CD4-positive, alpha-beta T cell (primary cell): ENCODE results near the gene ASH1L. TPM values are rescaled to one million over a fixed set of nuclear protein-coding genes. Genes with fewer than 3 reads are reported as not detected.
"Not testable (repeated sequence)": the region's sequence is repeated elsewhere in the genome, so short reads cannot be mapped to it uniquely, and the experiment has no call there.

Experiments used
- ATAC-seq: fragments of 200-7000 bp; cut with Tn5 transposase; one replicate; pipeline ENCODE4 v1.10.0; 2022; ENCODE audit warnings: mild to moderate bottlenecking; ENCODE audit not compliant: poor library complexity
- CTCF ChIA-PET: fragments of 350-600 bp; sonication (Branson Sonifier 250); formaldehyde crosslinking; loops from one replicate; lab custom pipeline; 2021; ENCODE audit warnings: antibody characterized with exemption, inconsistent platforms; lab: Charles Lee
- POLR2A ChIA-PET: fragments of 350-600 bp; sonication (Branson Sonifier 250); formaldehyde crosslinking; loops from one replicate; lab custom pipeline; 2021; ENCODE audit warnings: antibody characterized with exemption, inconsistent platforms; lab: Charles Lee
- DNase-seq, 14 experiments: peaks; one replicate each; pipeline ENCODE4 v3.0.0-alpha.2; 2013 to 2020; ENCODE audit warnings: mixed read lengths in 2 of 14
- H3K27ac ChIP-seq, 2 donors: one replicate each; pipeline versions ENCODE4 v1.5.1 to v1.7.0; 2013; ENCODE audit warnings: low read length in 2 of 2, low read depth in 1 of 2, mild to moderate bottlenecking in 1 of 2
- H3K27me3 ChIP-seq, 2 experiments: 1 replicate in 1 of 2; 2 replicates in 1 of 2; pipeline versions ENCODE4 v1.6.1 to v1.7.0; 2013; ENCODE audit warnings: low read length in 2 of 2, control low read depth in 1 of 2, mild to moderate bottlenecking in 1 of 2, moderate library complexity in 1 of 2; ENCODE audit not compliant: insufficient read depth in 2 of 2, control insufficient read depth in 1 of 2
- H3K36me3 ChIP-seq: one replicate; pipeline ENCODE4 v1.6.1; 2013; ENCODE audit warnings: low read length, control low read depth; ENCODE audit not compliant: insufficient read depth
- H3K4me1 ChIP-seq: one replicate; pipeline ENCODE4 v1.6.1; 2013; ENCODE audit warnings: low read length, control low read depth; ENCODE audit not compliant: insufficient read depth
- H3K4me3 ChIP-seq: one replicate; pipeline ENCODE4 v1.5.1; 2013; ENCODE audit warnings: mild to moderate bottlenecking, low read length, moderate library complexity
- H3K9me3 ChIP-seq, 2 experiments: 1 replicate in 1 of 2; 2 replicates in 1 of 2; pipeline versions ENCODE4 v1.6.1 to v1.7.0; 2013; ENCODE audit warnings: low read length in 2 of 2, mild to moderate bottlenecking in 2 of 2, control low read depth in 1 of 2, moderate library complexity in 1 of 2; ENCODE audit not compliant: control insufficient read depth in 1 of 2, insufficient read depth in 1 of 2
- H3K27ac Mint-ChIP-seq: one replicate; pipeline ENCODE4 v1.8.0; 2020; ENCODE audit warnings: mixed read lengths
- H3K27me3 Mint-ChIP-seq: one replicate; pipeline ENCODE4 v1.8.0; 2021; ENCODE audit warnings: mixed read lengths
- H3K36me3 Mint-ChIP-seq: one replicate; pipeline ENCODE4 v1.8.0; 2021; ENCODE audit warnings: low read depth, mixed read lengths
- H3K4me1 Mint-ChIP-seq: one replicate; pipeline ENCODE4 v1.8.0; 2021; ENCODE audit warnings: low read depth, mixed read lengths
- H3K4me3 Mint-ChIP-seq: one replicate; pipeline ENCODE4 v1.8.0; 2020; ENCODE audit warnings: mild to moderate bottlenecking, mixed read lengths
- H3K9me3 Mint-ChIP-seq: one replicate; pipeline ENCODE4 v1.8.0; 2020; ENCODE audit warnings: mixed read lengths
- CTCF ChIP-seq: fragments of 200-600 bp; IDR thresholded peaks from one replicate; pipeline ENCODE4 v1.8.0; 2022; ENCODE audit warnings: antibody characterized with exemption, mild to moderate bottlenecking
- intact Hi-C, 2 experiments: fragments of 100-400 bp; cut with DNase I in 1 of 2; cut with micrococcal nuclease in 1 of 2; formaldehyde crosslinking; loops; one replicate each; pipeline versions ENCODE4 v1.15.1 to v1.9.0; 2023 to 2025; cut with DNase I, micrococcal nuclease
- total RNA-seq, 174 experiments: library from RNA in 2 of 174; stranded (reverse) in 2 of 174; gene quantifications; one replicate each; pipeline ENCODE4 v1.2.3 and lab custom pipeline; 2021 to 2026

Gene ASH1L
- total RNA-seq, 2 experiments from 2014 or later = 71.0 to 72.8 TPM

DNA sequence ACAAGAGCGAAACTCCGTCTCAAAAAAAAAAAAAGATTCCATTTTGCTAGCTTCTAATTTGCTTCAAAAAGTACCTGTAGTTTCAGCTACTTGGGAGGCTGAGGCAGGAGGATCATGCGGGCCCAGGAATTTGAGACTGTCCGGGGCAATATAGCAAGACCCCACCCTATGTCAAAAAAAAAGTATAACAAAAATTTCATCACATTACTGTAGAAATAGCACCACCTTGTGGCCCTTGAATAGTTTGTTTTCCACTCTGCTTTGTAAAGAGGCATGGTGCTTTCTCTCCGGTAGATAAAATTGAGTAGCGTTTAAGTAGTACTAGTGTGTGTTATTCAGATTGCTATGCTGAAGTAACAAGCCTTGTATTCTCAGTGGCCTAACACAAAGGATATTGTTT, 29.2 kb upstream of the ASH1L start:
- DNase-seq (peak in 6 of 14 experiments; percentile 7 to 78 (median 64)), ATAC-seq (peak; percentile 72)
- CTCF ChIA-PET = interaction anchor here (0.7 to 1.5 kb wide), 3 partner anchors 205 to 341 kb away, joined by 3 to 7 read pairs (median 3); no protein-coding TSS in a partner anchor
- Histone ChIP-seq H3K4me3 (no peak overlapping the region), H3K9me3 (no peaks in the 10 kb centered on the region), H3K27ac (no peak overlapping the region), H3K4me1 (no peaks in the 10 kb centered on the region), H3K36me3 (no peaks in the 10 kb centered on the region), H3K27me3 (no peaks in the 10 kb centered on the region)
- no peak overlapping the region for H3K27ac Mint-ChIP-seq
- TF ChIP-seq CTCF = peak; percentile 63
- no peak overlapping the region for H3K4me3 Mint-ChIP-seq
- intact Hi-C loops = loop anchor here (1.0 to 10.0 kb wide), 6 partner anchors 237 to 497 kb away; partner anchors contain the start of gene RUSC1 (in 1 of the 2)
- POLR2A ChIA-PET = no interaction called here
- no peaks in the 10 kb centered on the region for H3K9me3 Mint-ChIP-seq
- H3K36me3 Mint-ChIP-seq = no peaks in the 10 kb centered on the region
- H3K4me1 Mint-ChIP-seq = peaks cover 5% of the 10 kb centered on the region
- no peaks in the 10 kb centered on the region for H3K27me3 Mint-ChIP-seq

DNA sequence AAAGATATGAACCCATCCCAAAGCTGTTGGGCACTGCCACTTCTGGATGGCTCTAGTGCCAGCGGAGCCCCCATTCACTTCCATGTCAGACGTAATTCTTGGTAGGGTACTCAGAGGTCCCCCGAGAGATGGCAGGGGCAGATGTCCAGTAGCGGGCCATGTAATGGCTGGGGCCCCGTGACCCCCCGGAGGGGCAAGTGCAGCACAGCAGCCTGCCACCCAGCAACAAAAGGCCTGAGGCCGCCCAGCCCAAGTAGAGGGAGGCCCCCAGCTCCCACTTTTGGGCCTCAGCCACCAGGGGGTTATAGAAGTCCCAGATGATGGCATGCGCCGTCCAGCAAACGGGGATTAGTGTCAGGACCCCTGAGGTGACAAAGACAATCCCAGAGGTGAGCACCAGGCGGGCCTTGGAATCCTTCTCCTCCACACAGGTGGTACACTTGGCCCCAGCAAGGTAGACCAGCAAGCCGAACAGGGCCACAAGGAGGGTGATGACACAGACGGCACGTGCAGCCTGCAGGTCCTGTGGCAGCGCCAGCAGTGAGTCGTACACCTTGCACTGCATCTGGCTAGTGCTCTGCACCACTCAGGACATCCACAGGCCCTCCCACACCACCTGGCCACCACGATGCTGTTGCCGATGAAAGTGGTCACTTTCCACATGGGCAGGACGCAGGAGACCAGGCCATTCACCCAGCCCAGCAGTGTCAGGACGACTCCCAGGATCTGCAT, 28.1 kb upstream of the ASH1L start:
- CTCF ChIA-PET, H3K27ac Mint-ChIP-seq, H3K9me3 Mint-ChIP-seq, H3K4me1 ChIP-seq, H3K27ac ChIP-seq, H3K36me3 ChIP-seq, H3K4me3 Mint-ChIP-seq, ATAC-seq, DNase-seq, H3K27me3 ChIP-seq, H3K4me1 Mint-ChIP-seq, H3K27me3 Mint-ChIP-seq, H3K4me3 ChIP-seq, POLR2A ChIA-PET, H3K9me3 ChIP-seq, H3K36me3 Mint-ChIP-seq: not testable (repeated sequence)
- intact Hi-C loops = loop anchor here (5.0 to 10.0 kb wide), 3 partner anchors 236 to 496 kb away; partner anchors contain the start of gene RUSC1 (in 1 of the 2)

GRCh38 chr1:155589282-155589681, 26.7 kb upstream of the ASH1L start:
- H3K4me3 ChIP-seq, ATAC-seq, H3K36me3 Mint-ChIP-seq, H3K27me3 Mint-ChIP-seq, H3K9me3 ChIP-seq, POLR2A ChIA-PET, H3K4me1 Mint-ChIP-seq, H3K27ac Mint-ChIP-seq, DNase-seq, H3K36me3 ChIP-seq, H3K27ac ChIP-seq, CTCF ChIA-PET, H3K4me3 Mint-ChIP-seq, H3K9me3 Mint-ChIP-seq, H3K27me3 ChIP-seq, H3K4me1 ChIP-seq, intact Hi-C loops: not testable (repeated sequence)

- intact Hi-C loops, H3K36me3 ChIP-seq, H3K4me1 ChIP-seq, H3K9me3 ChIP-seq, H3K27me3 Mint-ChIP-seq, CTCF ChIA-PET, H3K4me3 Mint-ChIP-seq, H3K4me3 ChIP-seq, DNase-seq, H3K9me3 Mint-ChIP-seq, H3K36me3 Mint-ChIP-seq, H3K27ac ChIP-seq, H3K27me3 ChIP-seq, H3K4me1 Mint-ChIP-seq, H3K27ac Mint-ChIP-seq, ATAC-seq: not testable (repeated sequence)
- POLR2A ChIA-PET = interaction anchor here (0.6 kb wide), 1 partner anchor 342 kb away, joined by 3 read pairs; no protein-coding TSS in a partner anchor
These were observed 21.2 kb upstream of the ASH1L start for GRCh38 chr1:155583846-155584245.

- H3K27me3 ChIP-seq, H3K27me3 Mint-ChIP-seq, H3K27ac Mint-ChIP-seq, H3K4me1 Mint-ChIP-seq, H3K9me3 ChIP-seq, H3K4me3 ChIP-seq, H3K9me3 Mint-ChIP-seq, DNase-seq, H3K4me1 ChIP-seq, H3K4me3 Mint-ChIP-seq, POLR2A ChIA-PET, ATAC-seq, H3K27ac ChIP-seq, intact Hi-C loops, CTCF ChIA-PET: not testable (repeated sequence)
- peaks cover 16% of the 10 kb centered on the region for H3K36me3 Mint-ChIP-seq
- peaks cover 11% of the 10 kb centered on the region for H3K36me3 ChIP-seq
These were observed 13.0 kb upstream of the ASH1L start for GRCh38 chr1:155575608-155576007.
